Tibial artery (tissue), 4 donors: Measurements from ENCODE around the gene C1RL.

Experiments used
- DNase-seq, 2 donors: peaks; one replicate each; pipeline ENCODE4 v3.0.0-alpha.2; 2019
- H3K27ac ChIP-seq, 2 donors: fragments of 200-600 bp; sonication (generic) in 1 of 2; 1 replicate in 1 of 2; 2 replicates in 1 of 2; pipeline ENCODE4 v1.5.1; 2018 to 2019; ENCODE audit warnings: mild to moderate bottlenecking in 1 of 2
- H3K27me3 ChIP-seq, 2 donors: fragments of 200-600 bp; sonication (generic) in 1 of 2; one replicate each; pipeline versions ENCODE4 v1.5.1 to v1.6.0; 2016 to 2019
- H3K36me3 ChIP-seq, 3 donors: fragments of 200-600 bp; sonication (generic) in 2 of 3; one replicate each; pipeline ENCODE4 v1.5.1; 2016 to 2019; ENCODE audit warnings: mild to moderate bottlenecking in 2 of 3
- H3K4me1 ChIP-seq, 4 donors: fragments of 200-600 bp; sonication (generic) in 2 of 4; 1 replicate in 3 of 4; 2 replicates in 1 of 4; pipeline ENCODE4 v1.5.1; 2016 to 2019
- H3K4me3 ChIP-seq, 2 donors: fragments of 200-600 bp; sonication (generic) in 1 of 2; 1 replicate in 1 of 2; 2 replicates in 1 of 2; pipeline ENCODE4 v1.5.1; 2018 to 2019; ENCODE audit warnings: mild to moderate bottlenecking in 2 of 2
- H3K9me3 ChIP-seq, 3 donors: fragments of 200-600 bp; sonication (generic) in 1 of 3; one replicate each; pipeline ENCODE4 v1.5.1; 2016 to 2019
- intact Hi-C: fragments of 100-400 bp; cut with DNase I; formaldehyde crosslinking; loops from one replicate; pipeline ENCODE4 v1.15.0; 2023; ENCODE audit warnings: low total_unique reads
- TF ChIP-seq, protein P1 (sequence below), 2 experiments: fragments of 200-600 bp in 1 of 2; fragments of 450-650 bp in 1 of 2; IDR thresholded peaks; one replicate each; pipeline ENCODE4 v1.5.1; 2017 to 2019; ENCODE audit warnings: antibody characterized with exemption in 2 of 2, mild to moderate bottlenecking in 1 of 2, moderate library complexity in 1 of 2

The C1RL gene

DNA sequence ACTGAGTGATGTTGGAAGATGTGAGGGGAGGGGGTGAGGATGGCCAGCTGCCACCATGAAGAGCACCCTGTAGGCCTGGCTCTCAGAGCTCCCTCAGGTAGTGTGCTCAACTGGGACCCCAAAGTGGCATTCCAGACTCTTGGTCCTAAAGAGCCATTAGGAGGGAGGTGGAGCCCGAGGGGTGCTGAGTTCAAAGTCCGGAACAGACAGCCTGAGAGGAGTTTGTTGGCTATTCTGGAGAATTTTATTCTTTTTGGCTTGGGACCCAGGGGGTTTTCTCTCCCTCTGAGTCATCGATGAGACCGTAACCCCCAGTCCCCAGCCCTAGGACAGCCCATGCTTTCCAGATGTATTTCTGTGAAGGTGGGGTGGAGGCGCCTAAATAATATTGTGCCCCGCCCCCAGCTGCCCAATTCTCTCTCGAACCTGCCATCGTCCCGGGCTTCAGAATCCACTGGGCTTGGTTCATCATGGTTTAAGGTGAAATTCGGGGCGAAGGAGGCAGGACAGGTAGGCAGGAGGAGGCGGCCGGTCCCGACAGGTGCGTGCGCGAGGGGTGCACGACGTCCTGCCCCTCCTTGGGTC lies 20.4 kb upstream of the C1RL start:
- no peak for DNase-seq
- H3K4me1 ChIP-seq: peaks cover 0 to 27% (median 19%) of the 10 kb centered on the region in 4 donors
- no peaks in the 10 kb centered on the region for H3K27me3 ChIP-seq
- peak overlapping the region; percentile 76 to 77 for H3K27ac ChIP-seq
- peaks cover 0 to 4% (median 0%) of the 10 kb centered on the region in 3 donors for H3K36me3 ChIP-seq
- TF ChIP-seq, protein P1, sequence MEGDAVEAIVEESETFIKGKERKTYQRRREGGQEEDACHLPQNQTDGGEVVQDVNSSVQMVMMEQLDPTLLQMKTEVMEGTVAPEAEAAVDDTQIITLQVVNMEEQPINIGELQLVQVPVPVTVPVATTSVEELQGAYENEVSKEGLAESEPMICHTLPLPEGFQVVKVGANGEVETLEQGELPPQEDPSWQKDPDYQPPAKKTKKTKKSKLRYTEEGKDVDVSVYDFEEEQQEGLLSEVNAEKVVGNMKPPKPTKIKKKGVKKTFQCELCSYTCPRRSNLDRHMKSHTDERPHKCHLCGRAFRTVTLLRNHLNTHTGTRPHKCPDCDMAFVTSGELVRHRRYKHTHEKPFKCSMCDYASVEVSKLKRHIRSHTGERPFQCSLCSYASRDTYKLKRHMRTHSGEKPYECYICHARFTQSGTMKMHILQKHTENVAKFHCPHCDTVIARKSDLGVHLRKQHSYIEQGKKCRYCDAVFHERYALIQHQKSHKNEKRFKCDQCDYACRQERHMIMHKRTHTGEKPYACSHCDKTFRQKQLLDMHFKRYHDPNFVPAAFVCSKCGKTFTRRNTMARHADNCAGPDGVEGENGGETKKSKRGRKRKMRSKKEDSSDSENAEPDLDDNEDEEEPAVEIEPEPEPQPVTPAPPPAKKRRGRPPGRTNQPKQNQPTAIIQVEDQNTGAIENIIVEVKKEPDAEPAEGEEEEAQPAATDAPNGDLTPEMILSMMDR (IDR thresholded peaks at IDR 0.05): no peak
- peak overlapping the region; percentile 57 for H3K4me3 ChIP-seq
- intact Hi-C loops: no loop called here
- H3K9me3 ChIP-seq: no peaks in the 10 kb centered on the region

DNA sequence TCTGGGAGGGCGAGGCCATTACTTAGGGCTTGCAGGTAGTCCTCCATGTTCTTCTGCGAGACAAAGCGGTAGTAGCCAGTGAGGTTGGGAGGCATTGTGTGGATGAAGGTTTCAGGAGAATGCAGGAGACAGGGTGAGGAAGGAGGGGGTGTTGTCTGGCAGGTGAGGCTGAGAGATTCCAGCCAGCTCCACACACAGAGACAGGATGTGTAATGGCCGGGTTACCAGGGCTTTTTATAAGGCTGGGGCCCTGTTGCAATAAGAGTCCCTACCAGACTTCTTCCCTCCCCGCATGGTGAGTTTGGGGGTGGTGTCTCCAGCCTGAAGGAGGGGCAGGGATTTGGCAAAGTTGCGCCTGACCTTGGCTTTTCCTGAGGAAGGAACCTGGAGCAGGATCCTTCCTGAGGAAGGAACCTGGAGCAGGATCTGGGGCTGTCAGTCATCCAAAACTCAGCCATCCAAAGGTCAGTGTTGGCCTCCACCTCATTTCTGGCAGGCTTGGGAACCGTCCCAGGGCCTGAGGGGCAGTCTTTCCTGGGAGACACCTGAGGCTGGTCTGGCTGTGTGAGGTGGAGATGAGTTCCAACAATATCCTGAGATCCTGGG lies 19.8 kb upstream of the C1RL start, which contains the start of gene RBP5:
Gene RBP5 (minus strand): TSS at position 209 of the 606 bp plus-strand sequence. CDS start 114 bp downstream, at position 95.
- intact Hi-C loops: no loop called here
- no peak for DNase-seq
- H3K27me3 ChIP-seq: no peaks in the 10 kb centered on the region

DNA sequence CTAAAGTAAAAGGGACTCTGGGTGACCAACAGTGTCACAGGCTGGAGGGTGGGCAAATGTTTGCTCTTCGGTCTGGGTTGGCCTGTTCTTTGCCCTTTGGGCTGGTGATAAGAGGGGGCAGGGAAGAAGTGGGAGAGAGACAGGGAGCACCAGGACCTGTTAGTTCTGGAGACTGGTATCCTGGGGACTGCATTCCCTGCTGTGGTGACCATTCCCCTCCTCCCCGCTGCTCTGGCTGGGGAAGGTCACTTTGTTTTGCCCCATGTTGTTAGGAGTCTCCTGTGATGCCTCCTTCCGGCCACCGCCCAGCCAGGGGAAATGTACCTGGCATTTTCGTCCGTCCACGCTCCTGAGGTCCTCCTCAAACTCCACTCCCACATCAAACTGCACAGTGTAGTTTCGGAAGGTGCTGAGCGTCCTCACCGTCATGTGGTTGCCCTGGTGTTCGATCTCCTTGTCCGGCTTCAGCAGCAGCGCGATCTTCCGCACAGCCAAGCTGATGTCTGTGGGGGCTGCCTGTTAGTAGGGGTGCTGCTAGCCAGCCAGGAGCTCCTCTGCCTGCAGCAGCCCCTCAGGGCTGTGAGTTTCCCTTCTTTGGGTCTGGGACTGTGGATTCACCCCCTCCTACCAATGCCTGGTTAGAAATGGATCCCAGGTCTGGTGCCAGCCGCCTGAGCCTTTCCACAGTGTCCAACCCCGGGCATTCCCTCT lies 19.1 kb upstream of the C1RL start:
- TF ChIP-seq, protein P1 (IDR thresholded peaks at IDR 0.05): no peak
- intact Hi-C loops: no loop called here
- DNase-seq: peak in 1 of 2 donors; percentile 57
- Histone ChIP-seq H3K4me3 (no peak overlapping the region), H3K27ac (no peak overlapping the region), H3K9me3 (no peaks in the 10 kb centered on the region), H3K36me3 (no peaks in the 10 kb centered on the region), H3K4me1 (peaks cover 0 to 27% (median 19%) of the 10 kb centered on the region in 4 donors), H3K27me3 (no peaks in the 10 kb centered on the region)

More for the DNA sequence above, 19.8 kb upstream of the C1RL start, which contains the start of gene RBP5:
- TF ChIP-seq, protein P1 (IDR thresholded peaks at IDR 0.05): no peak
- Histone ChIP-seq H3K4me1 (peaks cover 0 to 27% (median 19%) of the 10 kb centered on the region in 4 donors), H3K27ac (peak within 1 kb of the TSS; percentile 76 to 77), H3K4me3 (peak within 1 kb of the TSS; percentile 57), H3K36me3 (no peaks in the 10 kb centered on the region), H3K9me3 (no peaks in the 10 kb centered on the region)

DNA sequence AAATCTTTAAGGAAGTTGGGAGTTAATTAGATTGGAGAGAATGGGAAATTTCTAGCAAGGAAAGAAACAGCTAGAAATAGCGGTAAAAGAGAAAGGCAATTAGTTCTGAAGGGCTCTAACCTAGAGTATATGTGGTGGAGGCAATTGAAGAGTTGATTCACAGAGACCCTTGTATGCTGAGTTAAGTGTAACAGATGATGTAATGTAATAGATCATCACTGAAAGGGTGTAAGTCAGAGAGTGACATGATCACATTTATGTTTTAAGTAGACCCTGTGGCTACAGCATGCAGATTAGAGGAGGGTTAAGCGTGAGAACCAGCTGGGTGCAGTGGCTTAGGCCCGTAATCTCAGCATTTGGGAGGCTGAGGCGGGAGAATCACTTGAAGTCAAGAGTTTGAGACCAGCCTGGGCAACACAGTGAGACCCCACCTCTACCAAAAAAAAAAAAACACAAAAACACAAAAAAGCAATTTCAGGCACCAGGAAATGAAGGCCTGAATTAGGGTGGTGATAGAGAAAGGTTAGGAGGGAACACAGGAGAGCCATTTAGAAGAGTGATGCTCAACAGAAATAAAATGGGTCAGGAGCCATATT lies 16.7 kb upstream of the C1RL start:
- Histone ChIP-seq H3K27ac (no peak overlapping the region), H3K27me3 (no peaks in the 10 kb centered on the region), H3K4me1 (peaks cover 0 to 21% (median 16%) of the 10 kb centered on the region in 4 donors), H3K36me3 (no peaks in the 10 kb centered on the region), H3K4me3 (no peak overlapping the region), H3K9me3 (no peaks in the 10 kb centered on the region)
- intact Hi-C loops: no loop called here
- DNase-seq: peak in 1 of 2 donors; percentile 10
- TF ChIP-seq, protein P1 (IDR thresholded peaks at IDR 0.05): no peak

DNA sequence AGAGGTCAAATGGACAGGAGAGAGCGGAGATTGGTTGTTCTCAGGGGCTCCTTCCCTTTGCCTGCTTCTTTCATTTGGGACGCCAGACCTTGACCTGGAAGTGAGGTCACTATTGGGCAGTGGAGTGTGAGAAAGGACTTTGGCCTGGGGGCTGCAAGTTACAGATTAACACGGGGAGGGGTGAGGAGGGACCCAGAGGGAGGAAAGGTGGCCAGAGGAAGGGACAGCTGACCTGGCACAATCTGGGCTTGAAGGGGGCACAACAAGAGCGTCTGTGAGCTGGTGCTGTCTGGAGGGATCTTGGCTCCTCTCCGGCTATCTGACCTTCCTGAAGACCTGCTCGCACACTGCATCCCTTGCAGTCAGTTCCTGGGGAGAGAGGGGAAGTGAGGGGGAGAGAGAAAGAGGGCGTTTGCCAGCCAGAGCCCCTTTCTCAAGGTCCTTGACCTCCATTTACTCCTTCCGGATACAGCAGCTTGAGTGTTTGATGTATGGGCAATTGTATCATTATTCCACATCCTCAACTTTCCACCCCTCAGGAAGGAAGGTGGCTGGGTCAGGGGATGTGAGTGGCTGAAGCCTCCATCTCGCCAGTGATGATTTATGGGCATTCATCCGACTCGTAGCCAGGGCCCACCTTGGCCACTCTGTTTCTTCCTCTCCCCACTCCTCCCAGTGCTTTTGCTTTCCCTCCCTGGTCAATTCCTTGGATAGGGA lies 14.9 kb upstream of the C1RL start:
- intact Hi-C loops: no loop called here
- no peak overlapping the region for H3K4me3 ChIP-seq
- H3K4me1 ChIP-seq: peaks cover 0 to 5% (median 4%) of the 10 kb centered on the region in 4 donors
- peak in 1 of 2 donors; percentile 41 for DNase-seq
- H3K27me3 ChIP-seq: no peaks in the 10 kb centered on the region
- no peak overlapping the region for H3K27ac ChIP-seq
- TF ChIP-seq, protein P1 (IDR thresholded peaks at IDR 0.05): no peak
- no peaks in the 10 kb centered on the region for H3K36me3 ChIP-seq
- H3K9me3 ChIP-seq: no peaks in the 10 kb centered on the region
